ENCODE data around the gene TPX2. TPM values are rescaled to one million over a fixed set of nuclear protein-coding genes. Genes with fewer than 3 reads are reported as not detected.

Gene TPX2
- total RNA-seq, 1 experiment from 2014 or later = 179 TPM

DNA sequence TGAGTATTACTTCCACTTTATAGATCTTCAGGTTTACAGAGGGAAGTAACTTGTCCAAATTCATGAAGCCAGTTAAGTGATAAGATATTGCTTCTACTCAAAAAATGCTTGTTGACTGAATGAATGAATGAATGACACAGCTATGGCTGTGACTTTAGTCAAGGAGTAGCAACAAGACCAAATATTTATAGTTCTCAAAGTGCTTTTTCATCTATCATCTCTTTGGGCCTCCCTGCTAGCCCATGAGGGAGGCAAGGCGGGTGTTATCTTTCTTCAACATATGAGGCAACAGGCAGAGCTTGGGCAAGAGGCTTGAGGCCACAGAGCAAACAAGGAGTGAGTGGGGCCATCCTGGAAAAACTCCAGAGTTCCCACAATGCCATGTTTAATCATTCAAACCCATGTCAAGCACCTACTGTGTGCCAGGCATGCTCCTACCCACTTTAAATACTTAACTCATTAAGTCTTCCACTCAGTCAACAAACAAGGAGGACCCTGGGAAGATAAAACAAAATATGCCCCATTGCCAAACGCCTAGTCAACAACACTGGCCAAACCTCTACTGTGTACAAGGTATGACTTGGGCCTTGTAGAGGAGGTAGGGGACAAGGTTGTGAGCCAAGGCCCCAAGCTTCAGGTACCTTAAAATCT is 32.4 kb upstream of the TPX2 start:
- BruUV-seq (replicated peaks) = no TSS peak
- Mint-ChIP-seq H3K4me3 (ENCODE audit: low read depth, unreplicated experiment) (peak overlapping the region; percentile 36), H3K27me3 (ENCODE audit: unreplicated experiment) (no peaks in the 10 kb centered on the region), H3K9me3 (ENCODE audit: low read depth, unreplicated experiment) (no peaks in the 10 kb centered on the region), H3K36me3 (ENCODE audit: insufficient read depth, unreplicated experiment) (peaks cover 100% of the 10 kb centered on the region), H3K27ac (ENCODE audit: unreplicated experiment) (peak overlapping the region; percentile 91), H3K4me1 (ENCODE audit: low read depth, unreplicated experiment) (peaks cover 85% of the 10 kb centered on the region)
- intact Hi-C loops (cut with micrococcal nuclease; ENCODE audit: unreplicated experiment) = no loop called here
- no peak for DNase-seq
- TF ChIP-seq, protein P1, sequence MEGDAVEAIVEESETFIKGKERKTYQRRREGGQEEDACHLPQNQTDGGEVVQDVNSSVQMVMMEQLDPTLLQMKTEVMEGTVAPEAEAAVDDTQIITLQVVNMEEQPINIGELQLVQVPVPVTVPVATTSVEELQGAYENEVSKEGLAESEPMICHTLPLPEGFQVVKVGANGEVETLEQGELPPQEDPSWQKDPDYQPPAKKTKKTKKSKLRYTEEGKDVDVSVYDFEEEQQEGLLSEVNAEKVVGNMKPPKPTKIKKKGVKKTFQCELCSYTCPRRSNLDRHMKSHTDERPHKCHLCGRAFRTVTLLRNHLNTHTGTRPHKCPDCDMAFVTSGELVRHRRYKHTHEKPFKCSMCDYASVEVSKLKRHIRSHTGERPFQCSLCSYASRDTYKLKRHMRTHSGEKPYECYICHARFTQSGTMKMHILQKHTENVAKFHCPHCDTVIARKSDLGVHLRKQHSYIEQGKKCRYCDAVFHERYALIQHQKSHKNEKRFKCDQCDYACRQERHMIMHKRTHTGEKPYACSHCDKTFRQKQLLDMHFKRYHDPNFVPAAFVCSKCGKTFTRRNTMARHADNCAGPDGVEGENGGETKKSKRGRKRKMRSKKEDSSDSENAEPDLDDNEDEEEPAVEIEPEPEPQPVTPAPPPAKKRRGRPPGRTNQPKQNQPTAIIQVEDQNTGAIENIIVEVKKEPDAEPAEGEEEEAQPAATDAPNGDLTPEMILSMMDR (IDR thresholded peaks at IDR 0.05; ENCODE audit: unreplicated experiment) = no peak
- CTCF ChIA-PET = interaction anchor here (3.9 kb wide), 1 partner anchor 13 kb away, joined by 84 read pairs; the partner anchor contains the start of gene BCL2L1

DNA sequence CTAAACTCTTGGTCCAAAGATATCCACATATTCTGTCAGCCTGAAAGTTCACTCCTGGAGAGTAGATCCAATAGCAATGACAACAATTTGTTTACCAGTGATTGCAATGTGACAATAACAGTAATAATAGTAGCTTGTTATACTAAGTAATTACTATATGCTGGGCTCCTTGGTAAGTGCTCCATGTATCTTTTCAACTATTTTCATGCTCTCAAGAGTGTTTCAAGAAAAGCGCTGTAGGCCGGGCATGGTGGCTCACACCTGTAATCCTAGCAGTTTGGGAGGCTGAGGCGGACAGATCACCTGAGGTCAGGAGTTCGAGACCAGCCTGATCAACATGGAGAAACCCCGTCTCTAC is 31.9 kb upstream of the TPX2 start:
- Mint-ChIP-seq H3K9me3 (ENCODE audit: low read depth, unreplicated experiment) (no peaks in the 10 kb centered on the region), H3K36me3 (ENCODE audit: insufficient read depth, unreplicated experiment) (peaks cover 98% of the 10 kb centered on the region), H3K4me3 (ENCODE audit: low read depth, unreplicated experiment) (no peak overlapping the region), H3K27ac (ENCODE audit: unreplicated experiment) (peak overlapping the region; percentile 91), H3K4me1 (ENCODE audit: low read depth, unreplicated experiment) (peaks cover 85% of the 10 kb centered on the region), H3K27me3 (ENCODE audit: unreplicated experiment) (no peaks in the 10 kb centered on the region)
- intact Hi-C loops (cut with micrococcal nuclease; ENCODE audit: unreplicated experiment) = no loop called here
- CTCF ChIA-PET = interaction anchor here (3.9 kb wide), 1 partner anchor 13 kb away, joined by 84 read pairs; the partner anchor contains the start of gene BCL2L1
- no TSS peak for BruUV-seq (replicated peaks)
- no peak for DNase-seq
- TF ChIP-seq, protein P1 (IDR thresholded peaks at IDR 0.05; ENCODE audit: unreplicated experiment) = no peak

DNA sequence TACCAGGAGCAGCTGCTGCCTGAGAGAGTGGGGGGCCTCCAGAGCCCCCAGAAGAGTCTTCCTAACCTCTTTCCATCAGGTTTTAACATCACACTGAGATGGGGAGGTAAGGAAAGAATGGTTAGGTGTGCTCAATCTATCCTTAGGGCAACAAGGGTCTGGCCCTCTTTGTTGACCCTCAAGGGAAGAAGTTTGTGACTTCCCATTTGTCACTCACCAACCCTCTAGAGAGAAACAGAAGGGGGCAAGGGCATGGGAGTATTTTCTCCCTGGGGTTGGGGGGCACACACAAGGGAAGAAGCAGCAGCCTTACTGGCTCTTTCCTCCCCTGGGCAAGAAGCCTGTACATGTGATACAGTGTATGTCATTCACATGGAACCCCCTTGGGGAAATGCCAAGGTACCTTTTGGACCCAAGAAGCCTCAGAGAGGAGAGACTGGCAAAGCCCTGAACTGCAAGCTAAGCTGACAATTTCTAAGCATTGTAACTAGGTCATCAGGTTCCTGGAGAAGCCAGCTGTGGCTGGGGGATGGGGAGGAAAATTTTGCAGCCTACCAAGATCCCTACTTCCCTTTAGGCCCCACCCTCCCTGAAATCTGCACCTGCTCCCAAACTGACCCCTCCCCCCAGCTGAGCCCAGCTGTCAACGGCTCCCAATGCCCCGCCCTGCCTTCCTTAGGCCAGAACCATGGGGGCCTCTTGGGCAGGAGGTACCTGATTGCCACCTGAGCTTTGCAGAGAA is 30.9 kb upstream of the TPX2 start:
- Mint-ChIP-seq H3K9me3 (ENCODE audit: low read depth, unreplicated experiment) (no peaks in the 10 kb centered on the region), H3K4me1 (ENCODE audit: low read depth, unreplicated experiment) (peaks cover 92% of the 10 kb centered on the region), H3K27me3 (ENCODE audit: unreplicated experiment) (no peaks in the 10 kb centered on the region), H3K36me3 (ENCODE audit: insufficient read depth, unreplicated experiment) (peaks cover 98% of the 10 kb centered on the region), H3K27ac (ENCODE audit: unreplicated experiment) (peak overlapping the region; percentile 91), H3K4me3 (ENCODE audit: low read depth, unreplicated experiment) (peak overlapping the region; percentile 32)
- intact Hi-C loops (cut with micrococcal nuclease; ENCODE audit: unreplicated experiment) = no loop called here
- peak; percentile 73 for DNase-seq
- CTCF ChIA-PET = interaction anchor here (0.9 to 1.8 kb wide), 5 partner anchors 9 to 46 kb away, joined by 3 to 6 read pairs (median 5); partner anchors contain the start of gene BCL2L1
- TF ChIP-seq, protein P1 (IDR thresholded peaks at IDR 0.05; ENCODE audit: unreplicated experiment) = no peak
- BruUV-seq (replicated peaks) = no TSS peak

DNA sequence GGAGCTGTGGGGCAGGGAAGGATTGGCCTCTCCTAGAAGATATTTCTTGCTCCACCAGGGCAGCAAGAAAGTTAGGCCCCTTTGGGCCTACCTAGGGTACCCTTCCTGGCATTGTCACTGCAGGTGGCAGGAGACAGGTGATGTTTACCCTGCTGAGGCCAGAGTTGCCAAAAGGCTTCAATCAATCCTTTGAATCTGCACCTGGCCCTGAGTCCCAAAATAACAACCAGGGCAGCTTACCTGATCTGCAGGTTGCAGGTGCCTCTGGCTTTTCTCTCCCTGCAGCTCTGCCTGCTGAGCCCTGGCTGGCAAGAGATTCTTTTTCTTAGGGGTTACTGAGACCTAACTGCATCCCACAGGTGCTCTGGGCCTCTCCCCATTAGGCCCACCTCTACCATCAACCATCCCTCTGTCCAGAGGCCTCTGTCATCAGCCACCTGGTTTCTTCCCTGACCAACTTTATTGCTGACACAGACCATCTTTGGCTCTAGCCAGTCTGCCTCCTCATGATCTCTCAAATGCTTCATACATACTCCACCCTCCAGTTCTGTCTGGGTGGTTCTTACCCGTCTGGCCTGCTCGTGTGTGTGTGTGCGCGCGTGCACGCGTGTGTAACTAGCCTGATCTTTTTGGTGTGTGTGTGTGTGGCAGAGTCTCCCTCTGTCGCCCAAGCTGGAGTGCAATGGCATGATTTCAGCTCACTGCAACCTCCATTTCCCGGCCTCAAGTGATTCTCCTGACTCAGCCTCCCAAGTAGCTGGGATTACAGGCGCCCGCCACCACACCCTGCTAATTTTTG is 30.2 kb upstream of the TPX2 start:
- peak overlapping the region; percentile 32 for H3K4me3 Mint-ChIP-seq (ENCODE audit: low read depth, unreplicated experiment)
- TF ChIP-seq, protein P1 (IDR thresholded peaks at IDR 0.05; ENCODE audit: unreplicated experiment) = no peak
- no peaks in the 10 kb centered on the region for H3K27me3 Mint-ChIP-seq (ENCODE audit: unreplicated experiment)
- intact Hi-C loops (cut with micrococcal nuclease; ENCODE audit: unreplicated experiment) = no loop called here
- BruUV-seq (replicated peaks) = no TSS peak
- CTCF ChIA-PET = interaction anchor here (0.7 to 1.8 kb wide), 7 partner anchors 10 to 385 kb away, joined by 3 to 6 read pairs (median 4); partner anchors contain the start of gene BCL2L1
- no peak for DNase-seq
- no peaks in the 10 kb centered on the region for H3K9me3 Mint-ChIP-seq (ENCODE audit: low read depth, unreplicated experiment)
- peaks cover 100% of the 10 kb centered on the region for H3K4me1 Mint-ChIP-seq (ENCODE audit: low read depth, unreplicated experiment)
- peaks cover 98% of the 10 kb centered on the region for H3K36me3 Mint-ChIP-seq (ENCODE audit: insufficient read depth, unreplicated experiment)
- peak overlapping the region; percentile 91 for H3K27ac Mint-ChIP-seq (ENCODE audit: unreplicated experiment)
